Breast epithelium (tissue), 3 donors: ENCODE measurements around the gene ETFRF1.

ENCODE experiments used
- CTCF ChIP-seq, 3 donors: fragments of 450-650 bp; IDR thresholded peaks; one replicate each; pipeline ENCODE4 v1.5.1; 2016 to 2017; ENCODE audit warnings: antibody characterized with exemption in 3 of 3, mild to moderate bottlenecking in 3 of 3, moderate library complexity in 3 of 3
- POLR2A ChIP-seq: fragments of 450-650 bp; IDR thresholded peaks from one replicate; pipeline ENCODE4 v1.6.1; 2016; ENCODE audit warnings: antibody characterized with exemption, mild to moderate bottlenecking, moderate library complexity
- POLR2AphosphoS5 ChIP-seq, 3 donors: sonication (generic); formaldehyde crosslinking; IDR thresholded peaks; one replicate each; pipeline ENCODE4 v1.6.1; 2017; ENCODE audit warnings: antibody characterized with exemption in 3 of 3

GRCh38 chr12:25186038-25186787, 8.8 kb upstream of the ETFRF1 start:
- TF ChIP-seq POLR2A (no peak), CTCF (IDR thresholded peaks at IDR 0.05) (no peak), POLR2AphosphoS5 (IDR thresholded peaks at IDR 0.05) (no peak)
